Measurements from ENCODE around the gene NFRKB. TPM values are rescaled to one million over a fixed set of nuclear protein-coding genes. Genes with fewer than 3 reads are reported as not detected.

Gene NFRKB
- total RNA-seq, 2 donors from 2014 or later = 18.5 to 19.2 TPM

- Histone ChIP-seq H3K4me1 (no peaks in the 10 kb centered on the region), H3K4me3 (no peak overlapping the region), H3K27ac (no peak overlapping the region), H3K9me3 (no peaks in the 10 kb centered on the region), H3K9ac (ENCODE audit: low read depth in 2 of 2, low read length in 2 of 2) (no peak overlapping the region), H3K36me3 (peaks cover 4% of the 10 kb centered on the region), H3K27me3 (no peaks in the 10 kb centered on the region)
- TF ChIP-seq, protein P1, sequence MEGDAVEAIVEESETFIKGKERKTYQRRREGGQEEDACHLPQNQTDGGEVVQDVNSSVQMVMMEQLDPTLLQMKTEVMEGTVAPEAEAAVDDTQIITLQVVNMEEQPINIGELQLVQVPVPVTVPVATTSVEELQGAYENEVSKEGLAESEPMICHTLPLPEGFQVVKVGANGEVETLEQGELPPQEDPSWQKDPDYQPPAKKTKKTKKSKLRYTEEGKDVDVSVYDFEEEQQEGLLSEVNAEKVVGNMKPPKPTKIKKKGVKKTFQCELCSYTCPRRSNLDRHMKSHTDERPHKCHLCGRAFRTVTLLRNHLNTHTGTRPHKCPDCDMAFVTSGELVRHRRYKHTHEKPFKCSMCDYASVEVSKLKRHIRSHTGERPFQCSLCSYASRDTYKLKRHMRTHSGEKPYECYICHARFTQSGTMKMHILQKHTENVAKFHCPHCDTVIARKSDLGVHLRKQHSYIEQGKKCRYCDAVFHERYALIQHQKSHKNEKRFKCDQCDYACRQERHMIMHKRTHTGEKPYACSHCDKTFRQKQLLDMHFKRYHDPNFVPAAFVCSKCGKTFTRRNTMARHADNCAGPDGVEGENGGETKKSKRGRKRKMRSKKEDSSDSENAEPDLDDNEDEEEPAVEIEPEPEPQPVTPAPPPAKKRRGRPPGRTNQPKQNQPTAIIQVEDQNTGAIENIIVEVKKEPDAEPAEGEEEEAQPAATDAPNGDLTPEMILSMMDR (IDR thresholded peaks at IDR 0.05) = no peak
- DNase-seq = no peak
- intact Hi-C loops (cut with DNase I) = no loop called here
These were observed 23.0 kb upstream of the NFRKB start for GRCh38 chr11:129918361-129918760.

- Histone ChIP-seq H3K4me3 (no peak overlapping the region), H3K4me1 (no peaks in the 10 kb centered on the region), H3K9me3 (no peaks in the 10 kb centered on the region), H3K36me3 (no peaks in the 10 kb centered on the region), H3K27ac (no peak overlapping the region), H3K9ac (ENCODE audit: low read depth in 2 of 2, low read length in 2 of 2) (no peak overlapping the region), H3K27me3 (no peaks in the 10 kb centered on the region)
- intact Hi-C loops (cut with DNase I) = no loop called here
- no peak for DNase-seq
- TF ChIP-seq, protein P1 (IDR thresholded peaks at IDR 0.05) = no peak
These were observed 21.9 kb upstream of the NFRKB start for GRCh38 chr11:129917231-129917630.

GRCh38 chr11:129911298-129911697 lies 15.9 kb upstream of the NFRKB start:
- Histone ChIP-seq H3K27me3 (no peaks in the 10 kb centered on the region), H3K4me1 (no peaks in the 10 kb centered on the region), H3K36me3 (no peaks in the 10 kb centered on the region), H3K4me3 (no peak overlapping the region), H3K9ac (ENCODE audit: low read depth in 2 of 2, low read length in 2 of 2) (no peak overlapping the region), H3K27ac (no peak overlapping the region), H3K9me3 (no peaks in the 10 kb centered on the region)
- DNase-seq = no peak
- TF ChIP-seq, protein P1 (IDR thresholded peaks at IDR 0.05) = no peak
- intact Hi-C loops (cut with DNase I) = no loop called here

DNA sequence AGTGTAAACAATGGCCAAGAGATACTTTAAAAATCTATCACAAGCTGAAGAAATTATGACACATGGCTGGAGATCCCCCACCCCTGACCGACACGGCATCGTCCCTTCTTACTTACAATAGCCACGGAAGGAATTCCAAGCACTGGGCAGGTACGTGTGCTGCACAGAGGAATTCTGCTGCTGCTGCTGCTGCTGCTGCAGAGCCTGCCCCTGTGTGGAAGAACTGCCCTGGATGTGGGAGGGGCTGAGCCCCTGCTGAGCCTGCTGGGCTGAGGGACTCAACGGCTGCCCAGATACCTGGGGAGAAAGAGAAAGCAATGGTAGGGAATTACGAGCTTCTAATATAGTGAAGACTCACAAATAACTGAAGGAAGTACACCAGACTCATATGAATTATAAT lies 15.0 kb upstream of the NFRKB start:
- Histone ChIP-seq H3K4me1 (no peaks in the 10 kb centered on the region), H3K27me3 (no peaks in the 10 kb centered on the region), H3K4me3 (no peak overlapping the region), H3K27ac (no peak overlapping the region), H3K9ac (ENCODE audit: low read depth in 2 of 2, low read length in 2 of 2) (no peak overlapping the region), H3K36me3 (no peaks in the 10 kb centered on the region), H3K9me3 (no peaks in the 10 kb centered on the region)
- no peak for DNase-seq
- TF ChIP-seq, protein P1 (IDR thresholded peaks at IDR 0.05) = no peak
- intact Hi-C loops (cut with DNase I) = no loop called here

GRCh38 chr11:129905402-129905801 lies 10.0 kb upstream of the NFRKB start:
- Histone ChIP-seq H3K9me3 (no peaks in the 10 kb centered on the region), H3K27ac (no peak overlapping the region), H3K4me3 (no peak overlapping the region), H3K27me3 (no peaks in the 10 kb centered on the region), H3K9ac (ENCODE audit: low read depth in 2 of 2, low read length in 2 of 2) (no peak overlapping the region), H3K4me1 (no peaks in the 10 kb centered on the region), H3K36me3 (no peaks in the 10 kb centered on the region)
- intact Hi-C loops (cut with DNase I) = no loop called here
- DNase-seq = no peak
- TF ChIP-seq, protein P1 (IDR thresholded peaks at IDR 0.05) = no peak

DNA sequence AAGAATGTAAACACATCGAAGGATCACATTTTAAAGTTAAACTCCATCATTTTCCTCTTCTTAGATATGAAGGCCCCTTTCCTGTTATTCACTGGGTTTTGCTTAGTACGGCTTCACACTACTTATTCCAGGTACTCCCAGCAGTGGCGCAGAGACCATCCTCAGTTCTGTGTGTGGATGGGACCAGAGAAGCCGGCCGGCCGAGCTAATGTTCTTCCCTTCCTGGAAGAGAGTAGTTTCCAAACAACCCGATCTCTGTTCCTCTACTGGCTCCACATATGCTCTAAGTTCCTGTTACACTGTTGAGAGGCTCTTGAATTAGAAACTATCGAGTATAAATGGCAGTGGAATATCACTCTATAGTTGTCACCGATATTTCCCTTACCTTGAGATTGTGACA lies 684 bp upstream of the NFRKB start:
- Histone ChIP-seq H3K9ac (ENCODE audit: low read depth in 2 of 2, low read length in 2 of 2) (peak overlapping the region; percentile 76 to 84), H3K9me3 (no peaks in the 10 kb centered on the region), H3K27ac (peak overlapping the region; percentile 72), H3K4me3 (peak overlapping the region; percentile 95), H3K27me3 (no peaks in the 10 kb centered on the region), H3K36me3 (peaks cover 7% of the 10 kb centered on the region), H3K4me1 (no peaks in the 10 kb centered on the region)
- DNase-seq = no peak
- intact Hi-C loops (cut with DNase I) = no loop called here
- TF ChIP-seq, protein P1 (IDR thresholded peaks at IDR 0.05) = no peak

All from colonic mucosa (tissue), 4 donors.